ENCODE measurements around the gene NDST3.

- TF ChIP-seq CTCF (IDR thresholded peaks at IDR 0.05; ENCODE audit: insufficient read depth, low read length, poor library complexity, severe bottlenecking) (no peak), EZH2phosphoT487 (conservative IDR thresholded peaks at IDR 0.05; ENCODE audit: low read length) (no peak)
Measured at GRCh38 chr4:118046323-118046722, 12.0 kb downstream of the NDST3 start.

All from SU-DHL-6 (cell line).